K562 (cell line): ENCODE measurements around the gene ANTKMT. TPM values are rescaled to one million over a fixed set of nuclear protein-coding genes. Genes with fewer than 3 reads are reported as not detected.

Experiments used
- BCL6 ChIP-seq: fragments of 250-450 bp; sonication (Bioruptor Pico); IDR thresholded peaks from 2 replicates; pipeline ENCODE4 v1.4.0; 2020
- CEBPG ChIP-seq, 3 experiments: fragments of 200-800 bp in 1 of 3; sonication (Bioruptor generic) in 1 of 3; sonication (generic) in 1 of 3; formaldehyde crosslinking in 1 of 3; IDR thresholded peaks in 2 of 3; conservative IDR thresholded peaks in 1 of 3; 2 replicates each; pipeline versions ENCODE4 v1.6.1 to v1.8.0; 2016 to 2022; ENCODE audit warnings: missing compliant biosample characterization in 2 of 3, missing genetic modification characterization in 2 of 3, mild to moderate bottlenecking in 1 of 3, missing genetic modification reagents in 1 of 3
- ELK1 ChIP-seq: sonication (generic); formaldehyde crosslinking; IDR thresholded peaks from 2 replicates; pipeline ENCODE4 v1.8.1; 2022; ENCODE audit warnings: missing genetic modification reagents
- FOXK2 ChIP-seq, 2 experiments: fragments of 450-650 bp; IDR thresholded peaks in 1 of 2; conservative IDR thresholded peaks in 1 of 2; 2 replicates each; pipeline ENCODE4 v1.6.1; 2016; ENCODE audit warnings: low read depth in 2 of 2, mild to moderate bottlenecking in 1 of 2
- FOXP4 ChIP-seq: sonication (generic); formaldehyde crosslinking; IDR thresholded peaks from 2 replicates; pipeline ENCODE4 v1.8.0; 2022; ENCODE audit warnings: mild to moderate bottlenecking, missing genetic modification reagents, borderline replicate concordance
- HCFC1 ChIP-seq: IDR thresholded peaks from 2 replicates; pipeline ENCODE4 v1.6.1; 2012; ENCODE audit warnings: low read depth, low read length, improper control_type of control experiment
- KLF10 ChIP-seq: fragments of 250-450 bp; sonication (Bioruptor Pico); IDR thresholded peaks from 2 replicates; pipeline ENCODE4 v1.6.1; 2021; ENCODE audit warnings: matching md5 sums
- MAFK ChIP-seq: IDR thresholded peaks from 2 replicates; pipeline ENCODE4 v1.6.1; 2011; ENCODE audit warnings: low read length, improper control_type of control experiment
- NR2C2 ChIP-seq, 2 experiments: fragments of 200-800 bp in 1 of 2; sonication (Bioruptor generic) in 1 of 2; sonication (generic) in 1 of 2; formaldehyde crosslinking in 1 of 2; IDR thresholded peaks; 2 replicates each; pipeline versions ENCODE4 v1.6.1 to v1.8.0; 2016 to 2022; ENCODE audit warnings: mild to moderate bottlenecking in 1 of 2, missing compliant biosample characterization in 1 of 2, missing genetic modification characterization in 1 of 2, missing genetic modification reagents in 1 of 2
- POLR2AphosphoS5 ChIP-seq: IDR thresholded peaks from 2 replicates; pipeline ENCODE4 v1.6.1; 2011; ENCODE audit warnings: mild to moderate bottlenecking, low read depth, low read length, moderate library complexity; ENCODE audit not compliant: control insufficient read depth, insufficient read depth
- SMAD4 ChIP-seq: fragments of 250-450 bp; sonication (Bioruptor Pico); conservative IDR thresholded peaks from 2 replicates; pipeline ENCODE4 v1.8.0; 2021; ENCODE audit warnings: inconsistent platforms, mild to moderate bottlenecking, moderate library complexity
- SMC3 ChIP-seq: conservative IDR thresholded peaks from 2 replicates; pipeline ENCODE4 v1.6.1; 2011; ENCODE audit warnings: low read depth, low read length, improper control_type of control experiment; ENCODE audit not compliant: insufficient read depth
- SREBF1 ChIP-seq: fragments of 150-350 bp; IDR thresholded peaks from 2 replicates; pipeline ENCODE4 v1.6.1; 2014; ENCODE audit warnings: antibody characterized with exemption, low read depth, low read length, borderline replicate concordance
- TEAD4 ChIP-seq, 2 experiments: sonication (generic) in 1 of 2; formaldehyde crosslinking in 1 of 2; IDR thresholded peaks; 2 replicates each; pipeline versions ENCODE4 v1.6.1 to v1.8.0; 2012 to 2022; ENCODE audit warnings: borderline replicate concordance in 1 of 2, inconsistent platforms in 1 of 2, low read length in 1 of 2, mild to moderate bottlenecking in 1 of 2, missing genetic modification reagents in 1 of 2
- TFAM ChIP-seq: fragments of 250-450 bp; sonication (Bioruptor Pico); conservative IDR thresholded peaks from 2 replicates; pipeline ENCODE4 v1.5.0; 2021; ENCODE audit warnings: mild to moderate bottlenecking, moderate library complexity
- TSC22D4 ChIP-seq: fragments of 450-650 bp; IDR thresholded peaks from 2 replicates; pipeline ENCODE4 v1.6.1; 2016; ENCODE audit warnings: missing genetic modification characterization, missing biosample characterization, control low read depth
- U2AF2 ChIP-seq: fragments of 200-400 bp; formaldehyde crosslinking; optimal IDR thresholded peaks from 2 replicates; pipeline ENCODE3; 2017; ENCODE audit warnings: low read depth, mild to moderate bottlenecking, low read length
- XRCC4 ChIP-seq: IDR thresholded peaks from one replicate; pipeline ENCODE4 v1.6.1; 2011; ENCODE audit not compliant: insufficient read depth, insufficient read length; ENCODE audit errors: extremely low read depth
- ZBTB43 ChIP-seq: sonication (generic); formaldehyde crosslinking; IDR thresholded peaks from 2 replicates; pipeline ENCODE4 v1.8.0; 2023; ENCODE audit warnings: mild to moderate bottlenecking, missing genetic modification reagents
- ZFP36 ChIP-seq: fragments of 150-350 bp; IDR thresholded peaks from 2 replicates; pipeline ENCODE4 v1.6.1; 2018; ENCODE audit warnings: low read length, low read depth; ENCODE audit not compliant: partially characterized antibody
- ZNF354B ChIP-seq: fragments of 250-450 bp; sonication (Bioruptor Pico); IDR thresholded peaks from 2 replicates; pipeline ENCODE4 v1.4.0; 2020
- ZNF551 ChIP-seq: fragments of 250-450 bp; sonication (Bioruptor Pico); IDR thresholded peaks from 2 replicates; pipeline ENCODE4 v1.5.0; 2021; ENCODE audit warnings: mild to moderate bottlenecking, moderate library complexity
- ZNF561 ChIP-seq: fragments of 450-650 bp; formaldehyde crosslinking; conservative IDR thresholded peaks from 2 replicates; pipeline ENCODE4 v1.4.0; 2020; ENCODE audit warnings: mild to moderate bottlenecking, moderate library complexity
- polyA plus RNA-seq, 8 experiments: library from polyadenylated mRNA; depleted of rRNA in 4 of 8; stranded (reverse) in 5 of 8; unstranded in 3 of 8; fragments of >200 nt; fragmentation: Nextera tagmentation in 2 of 8; fragmentation: Illumina TruSeq in 1 of 8; extraction: Ambion mirVana in 2 of 8; extraction: Trizol in 1 of 8; gene quantifications; 2 replicates each; pipeline versions ENCODE4 v1.2.1 to v1.2.3, GENCODE V29; 2011 to 2014; ENCODE audit warnings: inconsistent platforms in 1 of 8, missing spikeins in 1 of 8
- total RNA-seq, 7 experiments: library from RNA; depleted of rRNA in 6 of 7; stranded (reverse); fragments of >200 nt in 6 of 7; fragmentation: Illumina TruSeq in 2 of 7; extraction: Trizol in 2 of 7; gene quantifications; 2 replicates each; pipeline versions ENCODE4 v1.2.1 to v1.2.3, GENCODE V29; 2011 to 2021; ENCODE audit warnings: low replicate concordance in 1 of 7

Gene ANTKMT
- total and polyA plus RNA-seq, 9 of the 15 experiments (the other 6 are each of a cell fraction or from before 2014, with no cell fraction given), result 0.58 to 217 (median 19.1) TPM

- TF ChIP-seq NR2C2 (CRISPR knock-in tag; IDR thresholded peaks at IDR 0.05) (no peak), NR2C2 (tag; IDR thresholded peaks at IDR 0.05) (peak; percentile 39; the same call in 1 of the 2 replicates), SMC3 (no peak), XRCC4 (no peak), HCFC1 (0 out of 2 replicates have a peak, but pooled peaks have one; percentile 27), ZNF354B (CRISPR knock-in tag) (no peak), U2AF2 (no peak), POLR2AphosphoS5 (no peak), ZBTB43 (CRISPR knock-in tag) (no peak), FOXK2 (conservative IDR thresholded peaks at IDR 0.05 in 1 of 2, IDR thresholded peaks at IDR 0.05 in 1 of 2; ENCODE audit: low read depth in 2 of 2) (0 out of 4 replicates have a peak, but pooled peaks have one; percentile 39 to 41), MAFK (no peak), ELK1 (no peak), CEBPG (CRISPR knock-in tag; IDR thresholded peaks at IDR 0.05) (no peak), CEBPG (tag; conservative IDR thresholded peaks at IDR 0.05 in 1 of 2, IDR thresholded peaks at IDR 0.05 in 1 of 2) (no peak), ZNF561 (no peak), ZNF551 (CRISPR knock-in tag) (no peak), KLF10 (CRISPR knock-in tag) (no peak), TFAM (CRISPR knock-in tag) (no peak), SREBF1 (no peak), TEAD4 (IDR thresholded peaks at IDR 0.05; ENCODE audit: low read length) (no peak), TEAD4 (CRISPR knock-in tag; IDR thresholded peaks at IDR 0.05; ENCODE audit: borderline replicate concordance) (no peak), SMAD4 (CRISPR knock-in tag) (peak; percentile 40; the same call in 1 of the 2 replicates), ZFP36 (no peak), FOXP4 (no peak), BCL6 (no peak), TSC22D4 (no peak)
Observed at GRCh38 chr16:679814-680624, 40.9 kb upstream of the ANTKMT start, which contains the start of gene STUB1 (continued).
